HCT116 (cell line): ENCODE results near the gene THEMIS2. TPM values are rescaled to one million over a fixed set of nuclear protein-coding genes. Genes with fewer than 3 reads are reported as not detected.
A peak's percentile ranks its signal among the peaks of the same experiment; 100 is the strongest.

Experiments
- ATAC-seq: fragments of 200-7000 bp; cut with Tn5 transposase; 2 replicates; pipeline ENCODE4 v1.9.1; 2020; ENCODE audit warnings: mild to moderate bottlenecking, moderate library complexity
- BruUV-seq: library from RNA; stranded (reverse); fragments of 400-500 nt; replicated peaks from 2 replicates; lab custom pipeline; 2021; lab: Mats Ljungman, UMichigan
- CTCF ChIA-PET: fragments of 300-600 bp; sonication (Branson Sonifier 250); formaldehyde crosslinking; loops from one replicate; lab custom pipeline; 2021; ENCODE audit warnings: antibody characterized with exemption; lab: Charles Lee
- POLR2A ChIA-PET: fragments of 300-600, 350-600 bp; sonication (Branson Sonifier 250); formaldehyde crosslinking; loops from one replicate; lab custom pipeline; 2021; ENCODE audit warnings: antibody characterized with exemption; lab: Charles Lee
- RAD21 ChIA-PET, 2 experiments: fragments of 300-600 bp; sonication (Branson Sonifier 250); formaldehyde crosslinking; loops; one replicate each; lab custom pipeline; 2023; ENCODE audit warnings: low total read pairs in 2 of 2; ENCODE audit not compliant: uncharacterized antibody in 2 of 2, unreplicated experiment in 2 of 2, low non-redundant PET in 1 of 2; lab: Charles Lee
- DNase-seq: peaks from one replicate; pipeline ENCODE4 v3.0.0-alpha.2; 2010; ENCODE audit warnings: low read depth, low spot score
- H2AFZ ChIP-seq: fragments of 200-600 bp; shearing (Covaris generic), sonication (generic); 2 replicates; pipeline ENCODE4 v1.6.1; 2017; ENCODE audit warnings: low read depth, mixed run types, mixed read lengths, antibody characterized with exemption, low read length; ENCODE audit not compliant: poor library complexity, severe bottlenecking
- H3K27ac ChIP-seq: 2 replicates; pipeline ENCODE4 v1.5.1; 2012; ENCODE audit warnings: low read depth, low read length
- H3K27me3 ChIP-seq: fragments of 200-600 bp; sonication (generic); 2 replicates; pipeline ENCODE4 v1.6.1; 2016; ENCODE audit warnings: mixed run types, low read length, mixed read lengths; ENCODE audit not compliant: insufficient read depth
- H3K36me3 ChIP-seq, 2 experiments: fragments of 200-500 bp in 1 of 2; fragments of 200-600 bp in 1 of 2; sonication (Bioruptor generic) in 1 of 2; sonication (generic) in 1 of 2; 2 replicates each; pipeline versions ENCODE4 v1.5.1 to v1.6.1; 2014 to 2016; ENCODE audit warnings: low read length in 2 of 2, inconsistent platforms in 1 of 2, mixed read lengths in 1 of 2, mixed run types in 1 of 2; ENCODE audit not compliant: insufficient read depth in 2 of 2, control insufficient read depth in 1 of 2
- H3K4me1 ChIP-seq, 2 experiments: fragments of 200-600 bp in 1 of 2; sonication (generic) in 1 of 2; 2 replicates each; pipeline versions ENCODE4 v1.5.1 to v1.6.1; 2012 to 2017; ENCODE audit warnings: low read length in 2 of 2, inconsistent platforms in 1 of 2, mild to moderate bottlenecking in 1 of 2, mixed read lengths in 1 of 2, mixed run types in 1 of 2, moderate library complexity in 1 of 2; ENCODE audit not compliant: insufficient read depth in 2 of 2, control insufficient read depth in 1 of 2
- H3K4me2 ChIP-seq: fragments of 200-600 bp; sonication (generic); 2 replicates; pipeline ENCODE4 v1.6.1; 2017; ENCODE audit warnings: mixed run types, low read length, mixed read lengths
- H3K4me3 ChIP-seq, 2 experiments: fragments of 200-600 bp in 1 of 2; sonication (generic) in 1 of 2; replicated peaks in 1 of 2; 2 replicates each; pipeline ENCODE4 v1.5.1; 2011 to 2016; ENCODE audit warnings: low read length in 2 of 2, control low read depth in 1 of 2, low read depth in 1 of 2, mild to moderate bottlenecking in 1 of 2, mixed read lengths in 1 of 2, mixed run types in 1 of 2
- H3K79me2 ChIP-seq: fragments of 200-600 bp; sonication (generic); 2 replicates; pipeline ENCODE4 v1.6.1; 2017; ENCODE audit warnings: mild to moderate bottlenecking, mixed run types, low read length, moderate library complexity, mixed read lengths; ENCODE audit not compliant: insufficient read depth
- H3K9ac ChIP-seq: fragments of 200-600 bp; sonication (generic); 2 replicates; pipeline ENCODE4 v1.6.1; 2016; ENCODE audit warnings: low read length, mixed read lengths
- H3K9me2 ChIP-seq: fragments of 200-600 bp; sonication (generic), shearing (Covaris generic); 2 replicates; pipeline ENCODE4 v1.6.1; 2017; ENCODE audit warnings: mixed run types, mild to moderate bottlenecking, moderate library complexity; ENCODE audit not compliant: insufficient read depth
- H3K9me3 ChIP-seq, 2 experiments: fragments of 200-500 bp in 1 of 2; fragments of 200-600 bp in 1 of 2; sonication (Bioruptor generic) in 1 of 2; sonication (generic) in 1 of 2; 2 replicates each; pipeline ENCODE4 v1.6.1; 2014 to 2017; ENCODE audit warnings: low read length in 2 of 2, mixed read lengths in 2 of 2, inconsistent platforms in 1 of 2, low read depth in 1 of 2, mild to moderate bottlenecking in 1 of 2, mixed run types in 1 of 2, moderate library complexity in 1 of 2; ENCODE audit not compliant: control insufficient read depth in 1 of 2, insufficient read depth in 1 of 2
- H4K20me1 ChIP-seq: fragments of 200-600 bp; sonication (generic), shearing (Covaris generic); 2 replicates; pipeline ENCODE4 v1.6.1; 2017; ENCODE audit warnings: mixed run types, mild to moderate bottlenecking, moderate library complexity; ENCODE audit not compliant: insufficient read depth
- ATF3 ChIP-seq: IDR thresholded peaks from 2 replicates; pipeline ENCODE4 v1.6.1; 2012
- CBX3 ChIP-seq: IDR thresholded peaks from 2 replicates; pipeline ENCODE4 v1.6.1; 2012; ENCODE audit warnings: low read depth
- CEBPB ChIP-seq: IDR thresholded peaks from 2 replicates; pipeline ENCODE4 v1.6.1; 2012; ENCODE audit warnings: low read depth
- ELF1 ChIP-seq: IDR thresholded peaks from 2 replicates; pipeline ENCODE4 v1.6.1; 2012; ENCODE audit warnings: low read depth, borderline replicate concordance
- EZH2 ChIP-seq: fragments of 200-600 bp; sonication (generic); IDR thresholded peaks from 2 replicates; pipeline ENCODE4 v1.6.1; 2017; ENCODE audit warnings: antibody characterized with exemption, mixed run types
- FOSL1 ChIP-seq: IDR thresholded peaks from 2 replicates; pipeline ENCODE4 v1.6.1; 2012; ENCODE audit warnings: low read depth
- JUND ChIP-seq: IDR thresholded peaks from 2 replicates; pipeline ENCODE4 v1.6.1; 2012
- POLR2AphosphoS5 ChIP-seq: IDR thresholded peaks from 2 replicates; pipeline ENCODE4 v1.6.1; 2011; ENCODE audit warnings: mild to moderate bottlenecking, low read depth, low read length, moderate library complexity
- RAD21 ChIP-seq: IDR thresholded peaks from 2 replicates; pipeline ENCODE4 v1.6.1; 2012; ENCODE audit warnings: low read depth, mild to moderate bottlenecking
- SRF ChIP-seq: IDR thresholded peaks from 2 replicates; pipeline ENCODE4 v1.6.1; 2012; ENCODE audit warnings: low read depth
- TCF7L2 ChIP-seq: IDR thresholded peaks from 2 replicates; pipeline ENCODE4 v1.7.0; 2011; ENCODE audit warnings: borderline replicate concordance, inconsistent platforms; ENCODE audit not compliant: insufficient read depth, insufficient read length; ENCODE audit errors: extremely low read depth
- intact Hi-C: fragments of 100-400 bp; cut with micrococcal nuclease; formaldehyde crosslinking; loops from 2 replicates; pipeline ENCODE4 v1.10.0; 2022
- total RNA-seq: library from RNA; stranded (reverse); gene quantifications from one replicate; pipeline ENCODE4 v1.2.1, GENCODE V29; 2021; ENCODE audit not compliant: unreplicated experiment
- TF ChIP-seq, protein P1 (sequence below): IDR thresholded peaks from 2 replicates; pipeline ENCODE4 v1.6.1; 2012
- TF ChIP-seq, protein P2 (sequence below): IDR thresholded peaks from 2 replicates; pipeline ENCODE4 v1.6.1; 2012; ENCODE audit warnings: low read depth
- TF ChIP-seq, protein P3 (sequence below): IDR thresholded peaks from 2 replicates; pipeline ENCODE4 v1.6.1; 2011; ENCODE audit warnings: mild to moderate bottlenecking, low read length, moderate library complexity; ENCODE audit not compliant: insufficient replicate concordance; ENCODE audit errors: extremely low read depth

THEMIS2 gene
- total RNA-seq, 1 experiment from 2014 or later = 8.0 TPM

GRCh38 chr1:27906759-27907158, 34.4 kb downstream of the THEMIS2 start:
- H3K27ac ChIP-seq = no peak overlapping the region
- ChIA-PET POLR2A (no interaction called here), CTCF (no interaction called here), RAD21 (no interaction called here)
- TF ChIP-seq EZH2 = no peak
- no peak for TF ChIP-seq CEBPB
- TF ChIP-seq, protein P1, sequence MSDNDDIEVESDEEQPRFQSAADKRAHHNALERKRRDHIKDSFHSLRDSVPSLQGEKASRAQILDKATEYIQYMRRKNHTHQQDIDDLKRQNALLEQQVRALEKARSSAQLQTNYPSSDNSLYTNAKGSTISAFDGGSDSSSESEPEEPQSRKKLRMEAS = no peak
- H3K4me3 ChIP-seq = no peak overlapping the region
- H3K9me2 ChIP-seq = no peaks in the 10 kb centered on the region
- H3K79me2 ChIP-seq = peaks cover 40% of the 10 kb centered on the region
- H4K20me1 ChIP-seq = no peaks in the 10 kb centered on the region
- no peaks in the 10 kb centered on the region for H3K4me1 ChIP-seq
- no peak overlapping the region for H2AFZ ChIP-seq
- H3K27me3 ChIP-seq = no peaks in the 10 kb centered on the region
- no peak overlapping the region for H3K4me2 ChIP-seq
- no peak for ATAC-seq
- no peak for DNase-seq
- no peaks in the 10 kb centered on the region for H3K9me3 ChIP-seq
- intact Hi-C loops = no loop called here
- no peak overlapping the region for H3K9ac ChIP-seq
- peaks cover 26 to 59% of the 10 kb centered on the region in 2 experiments for H3K36me3 ChIP-seq
- BruUV-seq = no TSS peak

DNA sequence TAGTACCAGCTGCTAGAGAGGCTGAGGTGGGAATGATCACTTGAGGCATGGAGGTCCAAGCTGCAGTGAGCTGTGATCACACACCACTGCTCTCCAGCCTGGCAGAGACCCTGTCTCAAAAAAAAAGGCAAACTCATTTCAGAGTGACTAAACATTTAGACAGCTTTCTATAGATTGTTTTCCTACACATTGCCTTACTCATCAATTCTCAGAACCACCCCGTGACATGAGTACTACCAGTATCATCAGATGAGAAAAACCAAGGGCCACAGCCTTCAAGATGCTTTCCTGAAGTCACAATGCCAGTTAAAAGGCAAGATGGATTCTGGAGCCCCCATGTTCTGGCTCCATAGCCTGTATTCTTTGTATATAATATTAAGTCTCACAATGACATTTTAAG, 40.1 kb downstream of the THEMIS2 start:
- Histone ChIP-seq H3K27ac (no peak overlapping the region), H3K9me2 (no peaks in the 10 kb centered on the region), H4K20me1 (no peaks in the 10 kb centered on the region), H3K4me1 (peaks cover 0 to 4% of the 10 kb centered on the region in 2 experiments; a peak in 1 of 4 replicates), H3K9ac (no peak overlapping the region), H3K9me3 (peaks cover 0 to 7% of the 10 kb centered on the region in 2 experiments; a peak in 1 of 4 replicates), H3K4me2 (no peak overlapping the region), H3K79me2 (peaks cover 54% of the 10 kb centered on the region), H3K4me3 (no peak overlapping the region), H2AFZ (no peak overlapping the region), H3K36me3 (peaks cover 13 to 37% of the 10 kb centered on the region in 2 experiments), H3K27me3 (no peaks in the 10 kb centered on the region)
- ChIA-PET POLR2A (no interaction called here), RAD21 (no interaction called here), CTCF (no interaction called here)
- TF ChIP-seq ATF3 = no peak
- TF ChIP-seq, protein P1 = no peak
- no peak for TF ChIP-seq JUND
- TF ChIP-seq TCF7L2 = no peak
- no peak for TF ChIP-seq RAD21
- no peak for TF ChIP-seq CBX3
- TF ChIP-seq POLR2AphosphoS5 = no peak
- TF ChIP-seq ELF1 = no peak
- no peak for TF ChIP-seq FOSL1
- no peak for TF ChIP-seq SRF
- TF ChIP-seq, protein P2, sequence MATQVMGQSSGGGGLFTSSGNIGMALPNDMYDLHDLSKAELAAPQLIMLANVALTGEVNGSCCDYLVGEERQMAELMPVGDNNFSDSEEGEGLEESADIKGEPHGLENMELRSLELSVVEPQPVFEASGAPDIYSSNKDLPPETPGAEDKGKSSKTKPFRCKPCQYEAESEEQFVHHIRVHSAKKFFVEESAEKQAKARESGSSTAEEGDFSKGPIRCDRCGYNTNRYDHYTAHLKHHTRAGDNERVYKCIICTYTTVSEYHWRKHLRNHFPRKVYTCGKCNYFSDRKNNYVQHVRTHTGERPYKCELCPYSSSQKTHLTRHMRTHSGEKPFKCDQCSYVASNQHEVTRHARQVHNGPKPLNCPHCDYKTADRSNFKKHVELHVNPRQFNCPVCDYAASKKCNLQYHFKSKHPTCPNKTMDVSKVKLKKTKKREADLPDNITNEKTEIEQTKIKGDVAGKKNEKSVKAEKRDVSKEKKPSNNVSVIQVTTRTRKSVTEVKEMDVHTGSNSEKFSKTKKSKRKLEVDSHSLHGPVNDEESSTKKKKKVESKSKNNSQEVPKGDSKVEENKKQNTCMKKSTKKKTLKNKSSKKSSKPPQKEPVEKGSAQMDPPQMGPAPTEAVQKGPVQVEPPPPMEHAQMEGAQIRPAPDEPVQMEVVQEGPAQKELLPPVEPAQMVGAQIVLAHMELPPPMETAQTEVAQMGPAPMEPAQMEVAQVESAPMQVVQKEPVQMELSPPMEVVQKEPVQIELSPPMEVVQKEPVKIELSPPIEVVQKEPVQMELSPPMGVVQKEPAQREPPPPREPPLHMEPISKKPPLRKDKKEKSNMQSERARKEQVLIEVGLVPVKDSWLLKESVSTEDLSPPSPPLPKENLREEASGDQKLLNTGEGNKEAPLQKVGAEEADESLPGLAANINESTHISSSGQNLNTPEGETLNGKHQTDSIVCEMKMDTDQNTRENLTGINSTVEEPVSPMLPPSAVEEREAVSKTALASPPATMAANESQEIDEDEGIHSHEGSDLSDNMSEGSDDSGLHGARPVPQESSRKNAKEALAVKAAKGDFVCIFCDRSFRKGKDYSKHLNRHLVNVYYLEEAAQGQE = no peak
- TF ChIP-seq, protein P3, sequence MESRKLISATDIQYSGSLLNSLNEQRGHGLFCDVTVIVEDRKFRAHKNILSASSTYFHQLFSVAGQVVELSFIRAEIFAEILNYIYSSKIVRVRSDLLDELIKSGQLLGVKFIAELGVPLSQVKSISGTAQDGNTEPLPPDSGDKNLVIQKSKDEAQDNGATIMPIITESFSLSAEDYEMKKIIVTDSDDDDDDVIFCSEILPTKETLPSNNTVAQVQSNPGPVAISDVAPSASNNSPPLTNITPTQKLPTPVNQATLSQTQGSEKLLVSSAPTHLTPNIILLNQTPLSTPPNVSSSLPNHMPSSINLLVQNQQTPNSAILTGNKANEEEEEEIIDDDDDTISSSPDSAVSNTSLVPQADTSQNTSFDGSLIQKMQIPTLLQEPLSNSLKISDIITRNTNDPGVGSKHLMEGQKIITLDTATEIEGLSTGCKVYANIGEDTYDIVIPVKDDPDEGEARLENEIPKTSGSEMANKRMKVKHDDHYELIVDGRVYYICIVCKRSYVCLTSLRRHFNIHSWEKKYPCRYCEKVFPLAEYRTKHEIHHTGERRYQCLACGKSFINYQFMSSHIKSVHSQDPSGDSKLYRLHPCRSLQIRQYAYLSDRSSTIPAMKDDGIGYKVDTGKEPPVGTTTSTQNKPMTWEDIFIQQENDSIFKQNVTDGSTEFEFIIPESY = no peak
- BruUV-seq = TSS peak; percentile 7
- ATAC-seq (no peak), DNase-seq (no peak)
- intact Hi-C loops = no loop called here
